NCI-H2107 (cell line): ENCODE data around the gene SLC13A3.

Experiments
- DNase-seq: peaks from one replicate; lab custom pipeline; 2025; lab: John Stamatoyannopoulos, UW

Gene SLC13A3

GRCh38 chr20:46555370-46555956, 95.8 kb downstream of the SLC13A3 start:
- DNase-seq: no peak

DNA sequence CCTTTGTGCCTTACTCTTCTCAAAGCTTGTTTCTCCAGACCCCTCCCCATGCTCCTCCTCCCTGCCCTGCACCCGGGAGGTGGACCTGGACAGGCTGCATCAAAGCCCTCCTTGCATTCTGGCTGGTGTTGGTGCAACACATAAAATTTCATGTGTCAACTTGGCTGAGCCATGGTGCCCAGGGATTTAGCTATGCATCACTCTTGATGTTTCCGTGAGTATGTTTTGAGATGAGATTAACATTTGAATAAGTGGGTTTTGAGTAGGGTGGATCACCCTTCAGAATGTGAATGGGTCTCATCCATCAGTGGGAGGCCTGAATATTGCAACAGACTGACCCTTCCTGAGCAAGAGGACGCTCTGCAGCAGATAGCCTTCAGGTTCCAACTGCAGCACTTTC, 96.4 kb downstream of the SLC13A3 start:
- no peak for DNase-seq

- no peak for DNase-seq
Measured at GRCh38 chr20:46553926-46554325, 97.3 kb downstream of the SLC13A3 start.

DNA sequence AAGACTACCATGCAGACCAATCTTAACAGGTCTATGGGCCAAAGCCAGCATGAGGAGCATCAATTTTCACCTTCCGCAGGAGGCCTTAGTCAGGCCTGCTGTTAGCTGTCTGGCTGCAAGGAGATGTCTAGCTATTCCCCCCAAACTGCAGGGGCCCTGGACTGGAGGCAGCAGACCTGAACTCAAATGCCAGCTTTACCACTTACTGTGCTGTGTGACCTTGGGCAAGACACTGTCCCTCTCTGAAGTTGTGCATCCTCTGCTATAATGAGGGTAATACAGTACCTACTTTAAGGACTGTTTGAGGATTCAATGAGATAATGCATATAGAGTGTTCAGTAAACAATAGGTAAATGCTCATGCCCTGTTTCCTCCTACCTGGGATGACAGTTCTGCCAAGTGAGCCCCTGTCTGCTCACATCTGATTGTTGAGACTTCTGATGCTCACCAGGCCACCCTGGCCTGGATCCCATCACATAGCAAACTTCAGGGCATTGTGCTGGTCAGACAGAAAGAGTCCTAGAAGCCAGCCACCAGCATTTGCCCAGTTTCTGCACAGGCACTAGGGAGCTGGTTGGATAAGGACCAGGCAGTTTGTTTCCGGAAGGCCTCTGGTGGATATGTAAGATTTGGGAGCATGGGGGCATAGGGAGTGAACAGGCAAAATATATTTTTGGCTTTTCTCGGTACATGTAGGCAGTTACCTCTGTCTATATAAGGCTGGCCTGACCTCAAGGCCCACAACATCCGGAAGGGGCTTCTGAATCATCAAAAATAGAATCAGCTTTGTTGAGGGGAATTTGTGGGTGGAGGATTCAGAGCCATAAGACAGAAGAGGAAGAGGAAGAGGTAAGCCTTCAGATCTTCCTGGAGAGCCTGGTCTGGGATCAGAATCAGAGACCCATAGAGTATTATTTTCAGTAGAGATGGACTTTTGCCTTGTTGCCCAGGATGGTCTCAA, 98.5 kb downstream of the SLC13A3 start:
- no peak for DNase-seq

GRCh38 chr20:46551522-46552381, 99.5 kb downstream of the SLC13A3 start:
- no peak for DNase-seq

DNA sequence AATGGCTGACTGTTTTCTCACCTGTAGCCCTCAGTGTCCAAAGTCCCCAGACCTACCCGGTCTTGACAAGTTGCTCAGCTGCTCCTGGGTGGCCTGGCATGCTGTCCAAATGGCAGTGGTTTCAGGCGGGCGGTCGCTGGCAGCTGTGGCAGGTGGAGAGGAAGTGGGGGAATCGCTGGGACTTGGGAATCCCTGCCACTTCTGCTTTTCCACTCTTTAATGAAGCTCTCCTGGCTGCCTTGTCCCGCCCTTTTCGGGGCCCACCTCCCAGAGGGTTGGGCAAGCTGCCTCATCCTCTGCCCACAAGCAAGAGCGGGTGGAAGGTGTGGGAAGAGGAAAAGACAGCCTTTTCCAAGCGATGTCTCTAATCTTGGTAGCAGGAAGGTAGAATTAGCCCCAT, 100.8 kb downstream of the SLC13A3 start, which contains the start of gene OCSTAMP:
OCSTAMP (minus strand) TSS at position 194 of the 400 bp plus-strand sequence; CDS start at position 100, 94 bp downstream.
- no peak for DNase-seq

DNA sequence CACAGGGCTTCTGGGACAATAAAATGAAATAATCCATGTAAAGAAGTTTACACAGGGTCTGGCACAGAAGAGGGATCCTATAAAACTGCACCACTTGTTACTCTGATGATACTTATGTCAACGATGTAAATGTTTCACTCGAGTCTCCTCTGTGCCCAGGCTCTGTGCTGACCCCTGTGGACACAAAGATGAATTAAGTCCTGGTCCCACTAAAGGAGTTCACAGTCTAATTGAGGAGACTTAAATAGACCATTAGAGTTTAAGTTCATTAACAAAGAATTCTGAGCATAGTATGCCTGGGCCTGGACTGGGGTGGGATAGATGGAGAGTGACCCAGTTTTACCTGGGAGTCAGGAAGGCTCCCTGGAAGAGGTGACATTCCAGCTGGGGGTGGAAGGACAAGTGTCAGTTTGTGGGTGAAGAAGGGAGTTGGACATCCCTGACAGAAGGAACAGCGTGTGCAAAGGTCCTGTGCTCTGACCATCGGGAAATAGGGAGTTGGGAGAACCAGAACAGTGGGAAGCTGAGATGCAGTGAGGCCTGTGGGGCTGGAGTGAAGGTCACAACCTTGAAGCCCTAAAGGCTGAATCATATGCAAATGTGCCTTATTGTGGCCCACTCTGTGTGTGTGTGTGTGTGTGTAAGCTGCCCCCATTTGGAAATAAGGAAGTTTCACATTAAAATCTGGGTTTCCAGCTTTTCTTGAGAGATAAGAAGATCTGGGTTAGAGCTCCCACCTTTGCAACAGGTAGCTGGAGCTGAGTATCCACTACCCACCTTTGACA, 101.9 kb downstream of the SLC13A3 start:
- no peak for DNase-seq

DNA sequence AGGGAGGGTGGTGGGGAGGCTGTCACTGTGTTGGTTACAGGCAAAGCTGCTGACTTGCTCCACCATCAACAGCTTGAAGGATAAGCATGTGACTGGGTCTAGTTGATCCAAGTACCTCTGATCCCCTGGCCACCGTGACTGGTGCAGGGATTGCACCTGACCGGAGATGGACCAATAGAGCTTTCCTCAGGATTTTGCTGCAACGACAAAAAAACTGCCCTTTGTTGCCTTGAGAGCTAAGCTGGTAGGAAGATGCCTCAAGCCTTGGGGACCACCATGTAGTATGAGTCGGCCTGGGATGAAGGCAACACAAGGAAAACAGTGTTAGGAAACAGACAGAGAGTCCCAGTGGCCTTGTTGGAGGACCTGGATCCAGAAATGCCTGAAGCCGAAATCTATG, 102.6 kb downstream of the SLC13A3 start:
- no peak for DNase-seq

GRCh38 chr20:46547995-46548394, 103.3 kb downstream of the SLC13A3 start:
- DNase-seq: no peak

GRCh38 chr20:46546936-46547335, 104.3 kb downstream of the SLC13A3 start:
- DNase-seq: no peak

DNA sequence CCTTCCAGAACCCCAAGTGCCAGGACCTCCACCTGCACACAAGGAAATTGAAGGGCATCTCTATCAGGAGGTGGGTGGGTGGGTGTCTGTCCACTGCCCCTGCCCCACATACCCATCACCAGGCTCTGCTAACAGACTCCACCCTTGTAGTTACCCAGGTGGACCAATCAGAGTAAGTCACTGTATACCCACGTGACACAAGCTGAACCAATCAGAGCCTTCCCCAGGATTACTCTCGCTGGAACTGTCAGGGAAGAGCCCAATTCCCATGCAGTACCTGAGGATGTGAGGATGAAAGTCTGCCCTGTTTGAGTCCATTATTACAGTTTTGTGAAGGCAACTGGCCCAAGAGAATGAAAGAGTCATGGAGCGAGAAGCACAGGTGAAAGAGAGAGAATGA, 105.0 kb downstream of the SLC13A3 start:
- DNase-seq: no peak

DNA sequence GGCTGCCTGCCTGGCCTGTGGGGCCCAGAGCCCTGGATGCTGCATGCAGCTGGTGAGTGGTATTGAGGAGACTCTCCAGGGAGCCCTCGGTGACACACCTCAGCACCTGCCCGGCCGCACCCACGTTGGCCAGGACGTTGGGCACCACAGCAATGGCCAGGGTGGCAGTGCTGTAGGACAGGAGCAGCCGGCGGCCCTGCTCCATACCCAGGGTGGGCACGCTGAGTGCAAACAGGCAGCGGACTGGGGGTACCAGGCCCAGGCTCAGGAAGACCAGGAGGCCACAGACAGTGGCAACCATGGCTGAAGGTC, 105.5 kb downstream of the SLC13A3 start:
- no peak for DNase-seq

DNA sequence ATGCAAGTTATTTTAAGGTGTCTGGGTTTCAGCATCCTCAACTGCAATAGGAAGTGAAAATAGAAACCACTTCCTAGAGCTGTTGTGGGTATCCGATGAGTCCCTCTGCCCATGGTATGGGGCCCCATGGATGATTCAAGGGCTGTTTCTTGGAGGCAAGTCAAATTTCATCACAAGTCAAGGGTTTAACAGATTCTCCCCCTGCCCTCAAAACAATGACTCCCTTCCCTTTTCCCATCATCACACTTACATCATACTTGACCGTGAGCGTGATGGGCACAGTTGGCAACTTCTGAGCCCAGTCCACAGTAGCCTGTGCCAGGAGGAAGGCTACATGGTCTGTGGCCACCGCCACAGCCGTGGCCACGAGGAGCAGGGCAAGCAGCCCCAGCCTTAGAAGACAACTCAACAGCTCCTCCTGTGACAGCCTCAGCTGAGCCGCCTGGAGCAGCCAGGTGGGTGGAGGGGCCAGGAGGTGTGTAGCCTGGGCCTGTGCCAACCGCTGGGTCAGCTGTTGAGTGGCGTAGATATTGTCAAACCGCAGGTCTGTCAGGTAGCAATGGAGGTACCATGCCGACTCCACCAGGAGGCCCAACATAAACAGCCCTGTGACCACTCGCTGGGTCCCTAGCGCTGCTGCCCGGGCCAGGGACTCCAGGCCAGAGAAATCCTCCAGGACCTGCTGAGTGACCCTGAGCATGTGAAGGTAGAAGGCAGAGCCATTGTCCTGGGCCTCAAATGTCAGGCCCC, 106.0 kb downstream of the SLC13A3 start:
- DNase-seq: no peak

GRCh38 chr20:46544576-46544975, 106.7 kb downstream of the SLC13A3 start:
- no peak for DNase-seq

DNA sequence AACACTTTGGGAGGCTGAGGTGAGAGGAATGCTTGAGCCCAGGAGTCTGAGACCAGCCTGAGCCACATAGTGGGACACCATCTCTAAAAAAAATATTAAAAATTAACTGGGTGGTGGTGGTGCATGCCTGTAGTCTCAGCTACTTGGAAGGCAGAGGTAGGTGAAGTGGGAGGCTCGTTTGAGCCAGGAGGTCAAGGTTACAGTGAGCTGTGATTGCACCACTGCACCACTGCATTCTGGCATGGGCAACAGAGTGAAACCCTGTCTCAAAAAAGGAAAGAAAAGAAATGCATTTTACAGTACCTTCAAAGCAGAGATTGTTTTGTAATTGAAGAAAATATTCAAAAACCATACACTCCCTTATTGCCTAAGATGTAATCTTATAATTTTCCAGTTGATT, 107.3 kb downstream of the SLC13A3 start:
- DNase-seq: no peak

DNA sequence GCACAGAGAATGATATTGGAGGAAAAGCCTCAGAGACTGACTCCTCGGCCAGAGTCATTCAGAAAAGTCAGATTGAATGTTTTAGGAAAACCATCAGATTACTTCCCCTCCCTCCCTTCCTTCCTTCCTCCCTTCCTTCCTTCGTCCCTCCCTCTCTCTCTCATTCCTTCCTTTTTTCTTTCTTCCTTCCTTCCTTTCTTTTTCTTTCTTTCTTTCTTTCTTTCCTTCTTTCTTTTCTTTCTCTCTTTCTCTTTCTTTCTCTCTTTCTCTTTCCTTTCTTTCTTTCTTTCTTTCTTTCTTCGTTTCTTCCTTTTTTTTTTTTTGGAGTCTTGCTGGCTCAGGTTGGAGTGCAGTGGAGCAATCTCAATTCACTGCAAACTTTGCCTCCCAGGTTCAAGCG, 108.2 kb downstream of the SLC13A3 start:
- DNase-seq: no peak

DNA sequence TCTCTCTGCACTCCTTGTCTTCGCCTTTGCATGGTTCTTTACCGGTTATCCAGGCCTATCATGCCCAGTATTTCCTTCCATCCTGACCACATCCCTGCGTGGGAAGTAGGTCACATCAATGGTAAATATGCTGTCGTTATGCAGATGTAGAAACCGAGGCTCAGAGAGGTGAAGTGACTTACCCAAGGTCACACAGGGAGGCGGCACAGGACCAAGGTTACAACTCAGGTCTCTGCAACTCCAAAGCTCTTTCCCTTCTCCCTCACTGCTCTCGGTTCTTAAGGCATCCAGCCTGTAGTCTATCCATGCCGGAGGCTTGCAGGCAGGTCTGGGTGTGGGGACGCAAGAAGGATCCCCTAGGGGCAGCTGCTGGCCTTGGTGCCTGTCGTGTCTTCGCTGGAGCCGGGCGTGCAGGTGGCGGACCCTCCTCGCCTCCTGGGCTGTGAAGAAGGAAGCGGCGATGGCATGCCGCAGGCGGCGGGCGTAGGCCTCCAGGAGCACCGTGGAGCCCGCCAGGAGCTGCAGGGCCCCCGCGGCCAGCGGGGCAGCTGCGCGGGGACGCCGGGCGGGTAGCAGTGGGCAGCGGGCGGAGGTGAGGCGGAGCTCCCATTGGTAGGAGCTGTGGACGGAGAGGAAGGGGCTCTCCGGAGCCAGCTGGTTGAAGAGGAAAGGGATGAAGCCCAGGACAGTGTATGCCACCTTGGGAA, 109.9 kb downstream of the SLC13A3 start:
- DNase-seq: no peak

DNA sequence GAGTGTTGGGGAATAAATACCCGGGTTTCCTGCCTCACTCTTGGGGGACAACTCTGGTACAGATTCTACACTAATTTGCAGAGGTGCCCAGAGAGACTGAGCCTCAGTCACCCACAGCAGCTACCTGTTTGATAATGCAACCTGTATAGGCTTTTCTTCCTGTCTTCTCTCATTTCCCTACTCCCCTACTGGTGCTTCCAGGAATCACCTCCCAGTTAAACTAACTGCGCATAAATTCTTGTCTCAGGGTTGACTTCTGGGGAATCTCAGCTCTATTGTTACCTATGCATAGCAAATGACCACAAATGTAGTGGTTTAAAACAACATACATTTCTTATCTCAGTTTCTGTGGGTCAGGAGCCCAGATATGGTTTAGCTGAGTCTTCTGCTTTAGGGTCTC, 112.1 kb downstream of the SLC13A3 start:
- no peak for DNase-seq

- no peak for DNase-seq
Measured at GRCh38 chr20:46530640-46531039, 120.6 kb downstream of the SLC13A3 start.

- no peak for DNase-seq
Measured at GRCh38 chr20:46523696-46524328, 127.4 kb downstream of the SLC13A3 start.
